SJSA1 (cell line): ENCODE measurements around the gene RIC1. TPM values are rescaled to one million over a fixed set of nuclear protein-coding genes. Genes with fewer than 3 reads are reported as not detected.
"Not testable (repeated sequence)": the region's sequence is repeated elsewhere in the genome, so short reads cannot be mapped to it uniquely, and the experiment has no call there.

Experiments
- DNase-seq, 2 experiments: peaks; one replicate each; pipeline ENCODE4 v3.0.0-alpha.2; 2015 to 2020; ENCODE audit warnings: low spot score in 2 of 2, low read depth in 1 of 2
- H3K27ac ChIP-seq: fragments of 250-450 bp; sonication (Bioruptor Pico); 2 replicates; pipeline ENCODE4 v1.5.1; 2020; ENCODE audit warnings: mild to moderate bottlenecking, moderate library complexity
- H3K27me3 ChIP-seq: fragments of 250-450 bp; sonication (Bioruptor Pico); replicated peaks from 2 replicates; pipeline ENCODE4 v1.5.1; 2020; ENCODE audit warnings: mild to moderate bottlenecking, moderate library complexity
- H3K36me3 ChIP-seq: fragments of 250-450 bp; sonication (Bioruptor Pico); 2 replicates; pipeline ENCODE4 v1.5.1; 2020; ENCODE audit warnings: mild to moderate bottlenecking
- H3K4me1 ChIP-seq: fragments of 250-450 bp; sonication (Bioruptor Pico); replicated peaks from 2 replicates; pipeline ENCODE4 v1.6.1; 2021; ENCODE audit warnings: mild to moderate bottlenecking
- H3K4me3 ChIP-seq: fragments of 250-450 bp; sonication (Bioruptor Pico); 2 replicates; pipeline ENCODE4 v1.5.1; 2020; ENCODE audit warnings: mild to moderate bottlenecking
- H3K9me3 ChIP-seq: fragments of 250-450 bp; sonication (Bioruptor Pico); replicated peaks from 2 replicates; pipeline ENCODE4 v1.5.1; 2020; ENCODE audit warnings: mild to moderate bottlenecking
- total RNA-seq: library from RNA; depleted of rRNA; stranded (reverse); fragments of >200 nt; shearing (Covaris generic); gene quantifications from 2 replicates; pipeline ENCODE4 v1.2.3, GENCODE V29; 2014

Gene RIC1
- total RNA-seq, 1 experiment from 2014 or later: 35.0 TPM

DNA sequence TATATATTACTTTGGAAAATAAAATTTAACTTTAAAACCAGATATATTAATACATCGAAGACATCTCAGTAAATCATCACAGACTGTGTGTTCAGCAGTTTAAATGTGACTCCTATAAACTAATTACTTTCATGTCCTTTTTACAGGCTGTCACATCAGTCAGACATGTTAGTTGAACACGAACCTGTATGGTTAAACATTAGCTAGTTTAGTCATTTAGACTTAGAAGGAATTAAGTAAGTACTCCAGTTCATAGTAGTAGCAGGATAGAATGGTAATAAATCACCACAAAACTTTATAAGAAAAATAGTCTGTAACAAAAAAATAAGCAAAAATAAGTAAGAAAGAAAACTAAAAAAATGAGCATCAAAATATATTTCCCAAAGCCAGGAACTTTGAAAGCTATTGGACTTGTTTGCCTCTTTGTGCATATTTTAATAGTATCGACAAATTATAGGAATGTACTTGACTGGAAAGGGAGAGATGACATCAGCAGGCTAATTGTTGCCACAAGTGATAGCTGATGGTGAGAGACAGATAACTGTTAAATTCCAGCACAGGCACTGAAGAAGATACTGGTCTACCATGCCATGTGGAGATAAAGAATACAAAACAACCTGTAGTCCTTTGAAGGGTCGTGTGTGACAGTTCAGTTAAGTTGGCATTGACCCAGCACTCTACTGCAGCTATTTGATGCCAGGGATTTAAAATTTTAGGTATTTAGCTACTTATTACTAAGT, 83.9 kb downstream of the RIC1 start:
- H3K36me3 ChIP-seq: peaks cover 12% of the 10 kb centered on the region
- H3K27me3 ChIP-seq: no peaks in the 10 kb centered on the region
- no peak overlapping the region for H3K27ac ChIP-seq
- no peaks in the 10 kb centered on the region for H3K9me3 ChIP-seq
- H3K4me3 ChIP-seq: no peak overlapping the region
- 0 out of 2 replicates have a peak, but pooled peaks cover 6% of the 10 kb centered on the region for H3K4me1 ChIP-seq
- DNase-seq: no peak

- DNase-seq: peak in 1 of 2 experiments; percentile 3
- Histone ChIP-seq H3K27ac (no peak overlapping the region), H3K36me3 (0 out of 2 replicates have a peak, but pooled peaks cover 6% of the 10 kb centered on the region), H3K4me1 (0 out of 2 replicates have a peak, but pooled peaks cover 6% of the 10 kb centered on the region), H3K9me3 (no peaks in the 10 kb centered on the region), H3K4me3 (no peak overlapping the region), H3K27me3 (no peaks in the 10 kb centered on the region)
Observed at GRCh38 chr9:5714501-5715401, 85.8 kb downstream of the RIC1 start.

- Histone ChIP-seq H3K27me3 (no peaks in the 10 kb centered on the region), H3K36me3 (peaks cover 11% of the 10 kb centered on the region; the same call in 1 of the 2 replicates), H3K27ac (no peak overlapping the region), H3K9me3 (no peaks in the 10 kb centered on the region), H3K4me1 (0 out of 2 replicates have a peak, but pooled peaks cover 6% of the 10 kb centered on the region), H3K4me3 (no peak overlapping the region)
- no peak for DNase-seq
Observed at GRCh38 chr9:5715548-5716127, 86.7 kb downstream of the RIC1 start.

DNA sequence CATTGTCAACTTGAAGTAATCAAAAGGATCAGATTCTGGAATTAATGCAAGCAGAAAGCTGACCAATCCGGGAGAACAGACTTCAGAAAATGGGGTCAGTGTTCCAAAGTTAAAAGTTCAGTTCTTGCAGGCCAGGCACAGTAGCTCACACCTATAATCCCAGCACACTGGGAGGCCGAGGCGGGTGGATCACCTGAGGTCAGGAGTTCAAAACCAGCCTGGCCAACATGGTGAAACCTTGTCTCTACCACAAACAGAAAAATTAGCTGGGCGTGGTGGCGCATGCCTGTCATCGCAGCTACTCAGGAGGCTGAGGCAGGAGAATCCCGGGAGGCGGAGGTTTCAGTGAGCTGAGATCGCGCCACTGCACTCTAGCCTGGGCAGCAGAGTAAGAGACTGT, 88.5 kb downstream of the RIC1 start:
- H3K4me1 ChIP-seq, H3K36me3 ChIP-seq, H3K27me3 ChIP-seq, H3K9me3 ChIP-seq, DNase-seq, H3K27ac ChIP-seq, H3K4me3 ChIP-seq: not testable (repeated sequence)

- DNase-seq: no peak
- H3K27me3 ChIP-seq: no peaks in the 10 kb centered on the region
- H3K36me3 ChIP-seq: peaks cover 15% of the 10 kb centered on the region
- H3K27ac ChIP-seq: no peak overlapping the region
- H3K9me3 ChIP-seq: no peaks in the 10 kb centered on the region
- H3K4me1 ChIP-seq: 0 out of 2 replicates have a peak, but pooled peaks cover 6% of the 10 kb centered on the region
- H3K4me3 ChIP-seq: no peak overlapping the region
Observed at GRCh38 chr9:5718296-5719032, 89.6 kb downstream of the RIC1 start.

- Histone ChIP-seq H3K27me3 (no peaks in the 10 kb centered on the region), H3K4me1 (0 out of 2 replicates have a peak, but pooled peaks cover 6% of the 10 kb centered on the region), H3K36me3 (peaks cover 15% of the 10 kb centered on the region), H3K27ac (no peak overlapping the region), H3K4me3 (no peak overlapping the region), H3K9me3 (no peaks in the 10 kb centered on the region)
- DNase-seq: no peak
Observed at GRCh38 chr9:5719100-5719926, 90.4 kb downstream of the RIC1 start.

- Histone ChIP-seq H3K36me3 (peaks cover 15% of the 10 kb centered on the region), H3K4me1 (0 out of 2 replicates have a peak, but pooled peaks cover 1% of the 10 kb centered on the region), H3K9me3 (no peaks in the 10 kb centered on the region), H3K4me3 (no peak overlapping the region), H3K27me3 (no peaks in the 10 kb centered on the region), H3K27ac (no peak overlapping the region)
- no peak for DNase-seq
Observed at GRCh38 chr9:5720151-5720550, 91.2 kb downstream of the RIC1 start.

DNA sequence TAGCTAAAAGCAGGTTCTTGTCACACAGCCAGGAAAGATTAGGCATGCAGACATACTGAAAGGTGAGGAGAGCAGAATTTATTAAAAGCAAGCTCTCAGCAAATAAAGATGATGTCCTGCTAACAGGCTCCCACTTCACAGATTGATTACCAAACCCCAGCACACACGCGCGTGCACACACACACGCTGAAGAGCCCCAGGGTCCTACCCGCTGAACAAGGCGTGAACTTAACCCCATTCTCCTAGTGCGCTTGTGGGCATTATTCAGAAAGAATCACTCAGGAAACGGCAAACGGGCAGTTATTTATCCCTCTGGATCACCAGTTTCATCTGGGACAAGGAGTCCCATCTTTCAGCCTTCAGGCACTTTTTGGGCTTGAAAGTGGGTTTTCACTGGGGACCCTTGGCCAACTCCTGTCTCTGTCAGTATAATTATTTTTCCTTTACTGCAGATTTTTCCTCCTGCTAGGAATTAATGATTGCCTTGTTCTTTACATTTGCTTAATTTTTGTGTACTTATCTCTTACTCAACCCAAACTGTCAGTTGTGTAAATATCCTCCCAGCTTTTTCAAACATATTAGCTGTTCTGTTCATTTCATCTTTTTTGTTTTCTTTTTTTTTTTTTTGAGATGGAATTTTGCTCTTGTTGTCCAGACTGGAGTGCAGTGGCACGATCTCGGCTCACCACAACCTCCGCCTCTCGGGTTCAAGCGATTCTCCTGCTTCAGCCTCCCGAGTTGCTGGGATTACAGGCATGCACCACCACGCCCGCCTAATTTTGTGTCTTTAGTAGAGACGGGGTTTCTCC, 92.6 kb downstream of the RIC1 start:
- Histone ChIP-seq H3K4me1 (no peaks in the 10 kb centered on the region), H3K9me3 (no peaks in the 10 kb centered on the region), H3K4me3 (no peak overlapping the region), H3K36me3 (peaks cover 15% of the 10 kb centered on the region), H3K27me3 (no peaks in the 10 kb centered on the region), H3K27ac (no peak overlapping the region)
- DNase-seq: no peak

GRCh38 chr9:5722679-5723078, 93.8 kb downstream of the RIC1 start:
- H3K4me1 ChIP-seq, H3K9me3 ChIP-seq, H3K4me3 ChIP-seq, H3K27me3 ChIP-seq, DNase-seq, H3K27ac ChIP-seq: not testable (repeated sequence)
- peaks cover 13% of the 10 kb centered on the region for H3K36me3 ChIP-seq

DNA sequence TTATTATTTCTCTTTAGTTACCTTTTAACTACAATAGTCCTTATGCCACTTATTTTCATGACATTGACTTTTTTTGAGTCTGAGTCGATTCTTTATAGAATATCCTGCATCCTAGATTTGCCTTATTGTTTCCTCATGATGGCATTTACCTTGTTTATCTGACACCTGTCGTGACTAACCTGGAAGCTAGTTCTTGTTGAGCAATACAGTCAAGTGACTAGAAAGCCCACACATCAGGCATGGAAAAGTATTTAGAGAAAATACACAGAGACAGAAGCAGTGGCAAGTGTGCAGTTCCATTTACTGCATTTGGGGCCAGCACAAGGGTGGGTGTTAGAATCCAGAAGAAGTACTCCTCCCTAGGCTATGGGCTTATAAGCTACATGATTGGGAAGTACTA, 106.2 kb downstream of the RIC1 start:
- no peaks in the 10 kb centered on the region for H3K4me1 ChIP-seq
- H3K27ac ChIP-seq: no peak overlapping the region
- peaks cover 13% of the 10 kb centered on the region for H3K36me3 ChIP-seq
- H3K27me3 ChIP-seq: no peaks in the 10 kb centered on the region
- no peak for DNase-seq
- no peaks in the 10 kb centered on the region for H3K9me3 ChIP-seq
- H3K4me3 ChIP-seq: no peak overlapping the region

DNA sequence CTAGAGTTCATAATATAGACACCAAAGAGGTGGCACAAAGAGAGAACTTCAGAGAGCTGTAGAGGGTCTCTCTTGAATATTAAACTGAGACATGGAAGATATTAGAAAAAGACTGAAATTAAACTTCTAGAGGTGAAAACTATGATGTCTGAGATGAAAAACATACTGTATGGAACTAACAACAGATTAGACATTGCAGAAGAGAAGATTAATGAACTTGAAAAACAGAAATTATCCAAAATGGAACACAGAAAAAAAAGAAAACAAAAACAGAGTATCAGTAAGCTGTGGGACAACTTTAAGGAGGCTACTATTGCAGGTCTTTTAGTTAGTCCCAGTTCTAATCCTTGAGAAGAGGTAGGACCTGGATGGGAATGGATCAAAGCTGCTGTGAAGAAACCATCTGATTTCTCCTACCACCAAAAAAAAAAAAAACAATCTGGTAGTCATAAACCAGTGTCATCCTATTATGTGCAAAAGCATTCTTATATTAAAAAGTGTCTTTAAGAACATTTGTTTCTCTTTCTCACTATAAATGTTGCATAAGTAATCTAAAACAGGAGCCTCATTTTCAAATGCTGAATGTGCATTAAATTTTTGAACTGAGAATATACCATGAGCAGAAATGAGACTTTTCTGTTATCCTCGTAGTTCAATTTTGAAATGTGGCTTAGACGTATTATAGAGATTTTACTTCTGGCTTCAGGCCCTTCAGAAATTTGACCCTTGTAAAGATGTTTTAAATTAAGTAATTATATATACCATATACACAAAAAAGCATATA, 107.8 kb downstream of the RIC1 start:
- no peak overlapping the region for H3K27ac ChIP-seq
- no peaks in the 10 kb centered on the region for H3K9me3 ChIP-seq
- H3K4me3 ChIP-seq: no peak overlapping the region
- DNase-seq: no peak
- H3K4me1 ChIP-seq: no peaks in the 10 kb centered on the region
- no peaks in the 10 kb centered on the region for H3K27me3 ChIP-seq
- H3K36me3 ChIP-seq: peaks cover 13% of the 10 kb centered on the region; the same call in 1 of the 2 replicates
